Left cardiac atrium (tissue), 4 donors: Measurements from ENCODE around the gene RELN. TPM values are rescaled to one million over a fixed set of nuclear protein-coding genes. Genes with fewer than 3 reads are reported as not detected.
"Not testable (repeated sequence)": the region's sequence is repeated elsewhere in the genome, so short reads cannot be mapped to it uniquely, and the experiment has no call there.

Experiments used
- ATAC-seq, 2 donors: fragments of 200-7000 bp; cut with Tn5 transposase; one replicate each; pipeline ENCODE4 v1.9.1; 2020; ENCODE audit warnings: mild to moderate bottlenecking in 2 of 2, moderate library complexity in 2 of 2
- DNase-seq: peaks from one replicate; pipeline ENCODE4 v3.0.0-alpha.2; 2020
- intact Hi-C, 2 donors: fragments of 100-400 bp; cut with DNase I; formaldehyde crosslinking; loops; one replicate each; pipeline versions ENCODE4 v1.14.1 to v1.15.1; 2022 to 2023
- total RNA-seq, 2 donors: library from RNA; stranded (reverse); fragmentation: NEBNext Ultra II Directional; extraction: Animal tissue kit (Norgen Biotek cat#: 25700); gene quantifications; one replicate each; pipeline ENCODE4 v1.2.1, GENCODE V29; 2021
- donor health status: DM: no; HTN: yes; CAD: no.
- donor health status: DM: no; HTN: yes; CAD: no; lungs with severe emphysema.
- donor health status: DM: yes; HTN: yes; CAD: no.
- donor health status: Dilated cardiomyopathy.

RELN gene
- total RNA-seq, 2 donors from 2014 or later = 3.3 to 3.6 TPM

DNA sequence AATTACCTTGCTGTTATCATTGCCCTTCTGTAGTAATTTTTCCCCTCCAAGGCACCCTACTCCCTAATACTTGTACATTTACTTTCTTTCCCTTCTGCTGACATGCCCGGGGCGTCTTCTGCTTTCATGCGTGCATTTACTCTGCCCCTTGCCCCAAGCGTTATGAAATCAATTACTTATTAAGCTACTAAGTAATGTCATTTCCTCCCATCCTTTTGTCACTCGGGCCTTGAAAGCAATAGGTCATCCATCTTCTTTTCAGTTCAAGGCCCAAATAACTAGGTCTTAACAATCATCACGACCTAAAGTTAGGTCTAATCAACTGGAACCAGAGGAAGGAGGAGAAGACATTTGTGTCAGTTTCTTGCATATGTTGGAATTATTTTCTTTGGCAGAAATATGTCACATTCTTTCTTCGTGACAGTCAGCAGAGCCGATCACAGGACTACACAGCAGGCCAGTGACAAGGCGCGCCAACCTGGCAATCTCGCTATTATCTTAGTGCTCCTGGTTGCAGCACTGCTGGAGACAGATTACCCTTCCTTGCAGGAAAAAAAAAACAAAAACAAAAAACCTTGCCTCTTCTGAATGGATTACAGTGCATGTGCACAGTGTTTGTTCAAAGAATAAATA, 179.2 kb downstream of the RELN start:
- ATAC-seq (no peak), DNase-seq (no peak)
- intact Hi-C loops = no loop called here

DNA sequence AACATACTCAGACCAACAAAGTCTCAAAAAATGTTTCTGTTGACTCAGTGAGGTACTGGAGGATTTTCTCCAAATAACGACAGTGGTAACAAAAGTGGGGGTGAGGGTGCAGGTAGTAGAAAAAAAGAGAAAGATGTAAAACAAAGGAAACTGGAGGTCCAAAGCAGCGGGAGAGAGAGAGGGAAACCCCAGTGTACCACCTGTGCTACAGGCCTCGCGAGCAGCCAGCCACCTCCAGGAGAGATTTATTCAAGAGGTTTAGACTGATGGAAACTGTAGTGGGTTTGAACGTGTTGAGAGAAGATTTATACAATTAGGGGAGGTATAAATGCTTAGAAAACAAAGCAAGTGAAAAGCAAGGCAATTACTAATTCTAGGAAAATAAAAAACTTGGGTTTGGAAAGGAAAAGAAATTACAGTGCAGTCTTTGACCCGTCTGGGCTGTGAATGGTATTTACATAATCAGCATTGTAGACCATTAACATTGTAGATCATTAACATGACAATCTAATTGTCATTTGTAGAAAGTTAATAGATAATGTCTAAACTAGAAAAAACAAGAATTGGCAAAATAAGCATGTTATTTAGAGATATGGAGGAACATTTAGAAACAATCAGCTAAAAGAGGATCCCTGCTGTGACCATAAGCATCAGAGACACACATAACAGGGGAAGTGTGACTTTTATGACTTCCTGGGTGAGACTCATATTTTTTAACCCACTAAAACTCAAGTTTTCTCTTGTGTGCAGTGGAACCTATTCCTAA, 180.0 kb downstream of the RELN start:
- DNase-seq (no peak), ATAC-seq (no peak)
- intact Hi-C loops = no loop called here

DNA sequence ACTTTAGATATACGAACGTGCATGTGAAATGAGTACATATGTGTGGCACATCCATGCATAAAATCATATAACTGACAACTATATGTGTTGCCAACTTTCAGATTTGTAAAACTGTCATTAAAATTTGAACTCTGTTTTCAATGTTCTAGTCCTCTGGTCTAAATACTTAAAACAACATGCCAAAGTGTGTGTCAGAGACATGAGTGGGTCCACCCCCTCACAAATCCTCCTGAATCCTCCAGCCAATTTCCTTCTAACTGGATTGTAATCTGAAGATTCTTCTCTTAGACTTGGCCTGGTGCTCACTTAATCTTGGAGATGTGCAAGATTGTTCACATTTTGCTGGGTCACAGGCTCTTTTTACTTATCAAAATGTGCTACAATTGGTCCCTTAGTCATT, 184.1 kb downstream of the RELN start:
- intact Hi-C loops = no loop called here
- ATAC-seq (no peak), DNase-seq (no peak)

DNA sequence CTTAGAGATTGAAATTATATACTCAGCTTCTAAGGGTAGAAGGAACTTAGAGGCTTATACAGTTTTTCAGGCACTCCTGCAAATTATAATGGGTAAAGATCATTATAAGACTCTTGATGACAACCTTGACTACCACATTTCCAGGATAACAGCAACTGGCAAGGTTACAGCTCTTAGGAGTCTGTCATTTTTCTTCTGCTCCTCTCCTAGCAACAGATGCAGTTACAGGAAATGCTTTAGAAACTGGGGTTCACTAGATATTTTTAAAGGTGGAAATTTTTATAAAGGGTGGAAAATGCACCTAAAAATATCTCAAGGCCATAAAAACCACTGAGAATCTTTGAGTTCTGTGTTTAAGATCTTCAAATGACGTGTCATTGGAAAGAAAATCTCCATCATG, 185.8 kb downstream of the RELN start:
- intact Hi-C loops = no loop called here
- DNase-seq (no peak), ATAC-seq (no peak)

DNA sequence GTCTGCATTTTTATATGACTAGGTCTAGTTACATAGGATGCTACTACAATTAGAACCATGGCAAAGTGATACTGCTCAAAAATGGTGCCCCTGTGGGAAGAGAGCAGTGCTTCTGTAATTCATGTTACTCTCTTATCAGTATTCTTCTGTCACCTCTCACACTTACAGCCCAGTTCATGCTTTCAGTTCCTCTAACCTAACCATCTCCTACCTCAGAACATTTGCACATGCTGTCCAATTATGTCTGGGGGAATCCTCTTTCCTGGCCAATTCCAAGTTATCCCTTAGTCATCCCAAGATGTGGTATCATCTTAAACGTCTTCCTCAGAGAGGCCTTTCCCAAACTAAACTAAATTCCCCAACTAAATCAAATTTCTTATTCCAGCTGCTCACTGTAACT, 190.2 kb downstream of the RELN start:
- intact Hi-C loops = no loop called here
- DNase-seq (no peak), ATAC-seq (no peak)

DNA sequence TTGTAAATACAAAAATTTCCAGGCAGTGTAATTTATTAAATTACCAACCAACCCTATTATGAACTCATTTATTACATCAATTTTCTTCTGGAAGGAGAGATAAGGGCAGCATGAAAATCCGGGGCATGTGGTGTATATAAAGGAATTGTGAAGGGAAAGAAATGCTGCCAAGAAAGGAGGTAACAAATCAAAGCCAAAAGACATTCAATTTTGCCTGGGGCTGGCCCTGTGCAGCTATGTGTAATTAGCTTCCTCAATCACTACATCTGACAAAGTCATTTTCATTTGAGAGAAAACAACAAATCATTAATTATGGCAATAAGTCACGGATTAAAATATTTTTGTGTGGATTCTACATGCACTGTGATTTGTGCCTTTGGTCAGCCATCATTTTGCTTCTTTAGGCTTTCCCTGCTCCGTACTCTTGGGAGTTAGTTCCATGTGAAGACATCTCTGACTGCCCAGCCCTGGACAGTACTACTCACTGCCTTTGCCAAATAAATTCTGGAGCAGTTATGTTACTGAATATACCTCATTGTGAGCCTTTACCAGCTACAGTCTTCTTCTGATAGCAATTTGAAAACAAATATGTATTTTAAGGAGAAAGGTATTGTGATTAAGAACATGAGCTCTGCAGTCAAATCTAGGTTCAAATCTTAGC, 191.7 kb downstream of the RELN start:
- intact Hi-C loops = no loop called here
- ATAC-seq (no peak), DNase-seq (no peak)

DNA sequence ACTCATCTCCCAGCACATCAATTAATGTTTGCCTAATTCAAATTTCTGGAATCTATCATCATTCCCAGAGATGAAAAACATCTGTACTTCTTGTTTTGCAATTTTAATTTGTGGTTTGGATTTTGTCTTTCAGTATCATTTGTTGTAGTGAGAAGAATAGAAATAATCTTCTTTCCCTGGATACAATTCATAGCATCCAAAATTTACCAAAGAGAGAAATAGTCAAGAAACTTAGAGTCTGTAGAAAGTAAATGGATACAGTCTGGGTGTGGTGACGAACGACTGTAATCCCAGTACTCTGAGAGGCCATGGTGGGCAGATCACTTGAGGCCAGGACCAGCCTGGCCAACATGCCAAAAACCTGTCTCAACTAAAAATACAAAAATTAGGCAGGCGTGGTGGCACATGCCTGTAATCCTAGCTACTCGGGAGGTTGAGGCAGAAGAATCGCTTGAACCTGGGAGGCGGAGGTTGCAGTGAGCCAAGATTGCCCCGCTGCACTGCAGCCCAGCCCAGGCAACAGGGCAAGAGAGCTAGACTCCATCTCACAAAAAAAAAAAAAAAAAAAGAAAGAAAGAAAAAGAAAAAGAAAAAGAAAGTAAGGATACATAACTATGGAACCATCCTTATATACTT, 193.0 kb downstream of the RELN start:
- ATAC-seq = no peak
- DNase-seq = no peak
- intact Hi-C loops = no loop called here

DNA sequence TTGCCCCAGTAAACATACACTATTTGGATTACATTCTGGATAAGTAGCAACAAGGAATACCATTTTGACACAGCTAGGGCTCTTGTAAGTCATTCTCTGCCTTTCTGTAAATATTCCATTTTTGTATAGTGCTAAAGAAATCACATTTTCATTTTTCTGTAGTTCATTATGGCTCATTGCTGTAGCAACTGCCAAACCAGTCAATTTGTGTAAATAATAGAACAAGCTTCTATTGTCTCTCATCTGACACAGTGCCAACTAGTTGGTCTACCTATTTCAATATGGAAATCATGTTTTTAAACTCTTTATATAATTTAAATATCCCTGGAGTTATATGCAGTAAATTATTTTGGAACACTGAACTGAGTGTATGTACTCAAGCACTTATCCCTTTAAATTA, 193.7 kb downstream of the RELN start:
- intact Hi-C loops = no loop called here
- ATAC-seq (no peak), DNase-seq (no peak)

DNA sequence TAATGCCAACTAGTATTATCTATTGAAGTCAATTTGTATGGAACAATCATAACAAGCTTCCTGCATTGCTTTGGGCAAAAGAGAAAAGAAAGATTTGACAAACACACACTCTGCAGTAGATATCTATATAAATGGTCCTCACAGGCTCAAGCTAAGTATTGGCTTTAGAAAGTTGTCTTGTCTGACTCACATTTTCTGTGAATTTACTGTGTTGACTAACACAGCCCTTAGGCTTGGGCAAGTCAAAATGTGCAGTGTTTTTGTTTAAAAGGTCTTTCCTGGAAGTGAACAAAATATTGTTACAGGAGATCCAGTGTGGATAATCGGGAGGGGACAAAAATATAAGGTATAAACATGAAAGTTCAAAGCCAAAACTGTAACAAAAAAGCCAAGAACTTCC, 194.4 kb downstream of the RELN start:
- ATAC-seq (no peak), DNase-seq (no peak)
- intact Hi-C loops = no loop called here

DNA sequence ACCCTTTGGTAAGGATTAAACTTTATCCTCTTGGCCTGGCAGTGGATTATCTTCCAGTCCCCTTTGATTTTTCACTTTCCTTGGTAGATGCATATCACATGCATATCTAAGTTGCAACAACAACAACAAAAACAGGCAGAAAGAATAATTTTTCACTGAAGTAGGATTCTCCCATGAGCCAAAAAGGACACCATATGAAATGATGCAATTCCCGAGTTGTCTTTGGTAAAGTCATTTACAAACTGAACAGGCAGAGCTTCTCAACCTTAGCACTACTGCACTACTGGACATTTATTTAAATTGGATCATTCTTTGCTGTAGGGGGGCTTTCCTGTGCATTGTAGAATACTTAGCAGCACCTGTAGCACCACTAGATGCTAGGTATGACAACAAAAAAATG, 195.0 kb downstream of the RELN start:
- intact Hi-C loops = no loop called here
- ATAC-seq (no peak), DNase-seq (no peak)

DNA sequence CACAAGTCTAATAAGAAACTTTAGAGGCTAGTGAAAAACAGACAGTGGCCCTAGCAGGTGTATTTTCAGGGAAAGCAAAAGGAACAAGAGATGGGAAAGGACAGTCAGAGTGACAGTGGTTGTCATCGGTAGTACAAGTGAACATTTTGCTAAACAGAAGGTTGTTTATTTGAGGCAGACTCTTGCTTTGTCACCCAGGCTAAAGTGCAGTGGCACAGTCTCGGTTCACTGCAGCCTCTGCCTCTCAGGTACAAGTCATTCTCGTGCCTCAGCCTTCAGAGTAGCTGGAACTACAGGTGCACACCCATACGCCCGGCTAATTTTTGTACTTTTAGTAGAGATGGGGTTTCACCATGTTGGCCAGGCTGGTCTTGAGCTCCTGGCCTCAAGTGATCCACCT, 195.8 kb downstream of the RELN start:
- ATAC-seq = no peak
- DNase-seq = no peak
- intact Hi-C loops = no loop called here

DNA sequence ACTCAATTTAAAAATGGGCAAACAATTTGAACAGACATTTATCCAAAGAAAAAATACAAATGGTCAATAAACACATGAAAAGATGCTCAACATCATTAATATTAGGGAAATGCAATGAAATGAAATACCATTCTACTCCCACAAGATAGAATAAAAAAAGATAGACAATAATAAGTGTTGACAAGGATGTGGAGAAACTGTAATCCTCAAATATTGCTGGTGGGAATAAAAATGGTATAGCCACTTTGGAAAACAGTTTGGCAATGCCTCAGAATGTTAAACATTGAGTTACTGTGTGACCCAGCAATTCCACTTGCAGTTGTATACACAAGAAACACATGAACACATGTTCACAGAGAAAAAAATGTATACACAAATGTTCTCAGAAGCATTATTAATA, 197.6 kb downstream of the RELN start:
- ATAC-seq (no peak), DNase-seq (no peak)
- intact Hi-C loops = no loop called here

DNA sequence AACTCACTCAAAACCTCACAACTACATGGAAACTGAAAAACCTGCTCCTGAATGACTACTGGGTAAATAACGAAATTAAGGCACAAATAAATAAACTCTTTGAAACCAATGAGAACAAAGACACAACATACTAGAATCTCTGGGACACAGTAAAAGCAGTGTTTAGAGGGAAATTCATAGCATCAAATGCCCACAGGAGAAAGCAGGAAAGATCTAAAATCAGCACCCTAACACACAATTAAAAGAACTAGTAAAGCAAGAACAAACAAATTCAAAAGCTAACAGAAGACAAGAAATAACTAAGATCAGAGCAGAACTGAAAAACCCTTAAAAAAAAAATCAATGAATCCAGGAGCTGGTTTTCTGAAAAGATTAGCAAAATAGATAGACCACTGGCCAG, 202.4 kb downstream of the RELN start:
- DNase-seq, ATAC-seq, intact Hi-C loops: not testable (repeated sequence)

DNA sequence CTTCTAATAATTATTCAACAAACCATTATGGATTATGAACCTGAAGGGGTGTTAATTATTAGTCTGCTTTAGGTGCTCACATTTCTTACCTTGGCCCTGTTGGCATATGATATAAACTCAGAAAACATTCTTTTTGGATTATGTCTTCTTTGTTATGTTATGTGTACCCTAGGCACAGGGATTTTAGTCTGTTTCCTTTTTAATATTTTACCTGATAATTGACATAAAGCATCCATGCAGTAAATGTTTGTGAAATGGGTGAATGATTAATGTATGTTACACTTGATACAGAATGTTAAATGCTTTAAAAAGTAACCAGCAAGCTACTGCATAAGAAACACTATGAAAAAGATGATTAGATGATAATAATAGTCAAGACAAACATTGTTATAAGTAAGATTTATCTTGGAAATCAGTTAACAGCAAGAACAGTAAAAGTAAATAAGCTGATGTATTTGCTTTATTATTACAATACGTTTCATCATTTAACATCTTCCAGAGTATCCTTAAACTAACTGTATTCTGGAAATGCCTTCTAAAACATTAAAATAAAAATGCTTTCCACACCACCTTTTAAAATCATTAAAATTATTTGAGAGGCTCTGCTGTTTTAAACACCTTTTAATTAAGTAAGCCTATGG, 204.7 kb downstream of the RELN start:
- intact Hi-C loops = no loop called here
- no peak for DNase-seq
- no peak for ATAC-seq

DNA sequence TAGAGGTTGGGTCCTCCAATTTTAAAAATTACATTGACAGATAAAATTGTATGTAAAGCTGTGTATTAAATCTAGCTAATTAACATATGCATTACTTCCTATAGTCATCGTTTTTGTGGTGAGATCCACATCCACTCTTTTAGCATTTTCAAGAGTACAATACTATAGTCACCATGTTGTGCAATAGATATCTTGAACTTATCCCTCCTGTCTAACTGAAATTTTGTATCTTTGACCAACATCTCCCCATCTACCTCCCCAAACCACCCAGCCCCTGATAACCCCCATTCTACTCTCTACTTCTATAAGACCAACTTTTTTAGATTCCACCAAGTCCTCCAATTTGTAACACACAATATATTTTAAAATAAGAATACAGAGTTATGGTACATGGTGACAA, 208.0 kb downstream of the RELN start:
- DNase-seq (no peak), ATAC-seq (no peak)
- intact Hi-C loops = no loop called here

DNA sequence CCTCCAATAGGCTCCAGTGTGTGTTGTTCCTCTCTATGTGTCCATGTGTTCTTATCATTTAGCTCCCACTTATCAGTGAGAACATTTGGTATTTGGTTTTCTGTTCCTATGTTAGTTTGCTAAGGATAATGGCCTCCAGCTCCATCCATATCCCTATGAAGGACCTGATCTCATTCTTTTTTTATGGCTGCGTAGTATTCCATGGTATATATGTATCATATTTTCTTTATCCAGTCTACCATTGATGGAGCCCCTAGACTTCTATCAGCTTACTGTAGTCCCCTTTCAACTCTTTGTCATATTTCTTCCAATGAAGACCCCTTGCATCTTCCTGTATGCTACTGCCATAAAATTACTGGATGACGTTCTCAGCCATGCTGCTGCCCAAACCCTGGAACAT, 208.9 kb downstream of the RELN start:
- DNase-seq, intact Hi-C loops: not testable (repeated sequence)

DNA sequence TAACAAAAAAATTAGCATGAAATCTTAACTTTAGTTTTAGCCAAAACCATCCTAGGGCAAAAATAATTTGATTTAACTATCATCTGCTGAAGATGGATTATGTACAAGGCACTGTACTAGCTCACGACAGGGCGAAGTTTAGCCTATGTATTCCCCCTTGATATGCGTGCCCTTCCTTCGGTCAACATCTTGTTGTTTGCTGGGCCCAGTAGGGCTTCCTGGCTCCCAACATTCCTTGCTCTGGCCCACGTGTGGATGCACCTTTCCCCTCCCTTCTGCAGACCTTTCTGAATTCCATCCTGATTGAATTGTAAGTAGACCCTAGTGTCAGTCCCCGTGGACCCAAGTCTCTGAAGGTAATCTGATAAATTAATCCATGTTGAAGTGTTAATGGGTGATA, 212.0 kb downstream of the RELN start:
- intact Hi-C loops = no loop called here
- DNase-seq (no peak), ATAC-seq (no peak)

More for the DNA sequence above, 208.9 kb downstream of the RELN start:
- ATAC-seq = not testable (repeated sequence)

DNA sequence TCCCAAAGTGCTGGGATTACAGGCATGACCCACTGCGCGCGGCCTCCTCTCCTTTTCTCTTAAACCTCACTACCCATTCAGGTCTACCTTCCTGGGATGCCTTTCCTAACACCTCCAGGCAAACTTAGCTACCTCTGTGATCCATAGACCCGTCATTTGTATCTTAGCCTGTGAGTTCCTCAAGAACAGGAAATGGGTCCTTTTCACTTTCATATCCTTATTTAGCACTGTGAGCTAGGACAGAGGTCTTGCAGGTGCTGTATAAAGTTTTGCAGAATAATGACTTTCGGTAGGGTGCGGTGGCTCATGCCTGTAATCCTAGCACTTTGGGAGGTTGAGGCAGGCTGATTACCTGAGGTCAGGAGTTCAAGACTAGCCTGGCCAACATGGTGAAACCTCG, 215.7 kb downstream of the RELN start:
- no peak for ATAC-seq
- intact Hi-C loops = no loop called here
- no peak for DNase-seq

DNA sequence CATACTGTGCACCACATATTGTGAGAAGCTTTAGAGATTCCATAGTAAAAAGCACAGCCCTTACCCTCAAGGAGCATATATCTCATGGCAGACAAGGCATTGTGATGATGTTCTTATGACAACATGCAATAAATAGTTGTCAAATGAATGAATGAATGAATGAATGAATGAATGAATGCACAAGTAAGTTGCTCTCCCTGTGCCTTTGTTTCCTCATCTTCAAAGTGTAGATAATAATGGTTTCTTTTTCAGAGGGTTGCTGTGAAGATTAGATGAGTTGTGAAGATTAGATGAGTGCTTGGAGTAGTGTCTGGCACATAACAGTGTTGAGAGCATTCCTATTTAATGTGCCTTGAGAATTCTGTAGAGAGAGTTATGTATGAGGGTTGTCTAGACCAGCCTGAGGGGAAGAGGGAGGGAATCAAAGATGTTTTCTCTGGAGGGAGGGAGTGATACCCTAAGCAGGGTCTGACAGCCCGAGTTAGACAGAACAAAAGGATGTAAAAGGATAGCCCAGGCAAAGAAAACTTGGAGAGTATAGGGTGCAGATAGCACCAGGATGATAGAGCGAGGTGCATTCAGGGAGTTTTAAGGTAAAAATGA, 217.2 kb downstream of the RELN start:
- intact Hi-C loops = no loop called here
- DNase-seq = no peak
- no peak for ATAC-seq
